HG02938 (cell line): ENCODE data around the gene MAU2.
"Not testable (repeated sequence)": the region's sequence is repeated elsewhere in the genome, so short reads cannot be mapped to it uniquely, and the experiment has no call there.

Source experiments
- ATAC-seq: cut with Tn5 transposase; IDR thresholded peaks from one replicate; pipeline ENCODE4 v1.9.1; 2021; ENCODE audit warnings: mild to moderate bottlenecking, moderate library complexity; ENCODE audit not compliant: unreplicated experiment

Gene MAU2

GRCh38 chr19:19345232-19345631 lies 24.6 kb downstream of the MAU2 start:
- no peak for ATAC-seq

- no peak for ATAC-seq
These were observed 25.3 kb downstream of the MAU2 start for GRCh38 chr19:19345970-19346369.

- ATAC-seq = no peak
These were observed 26.9 kb downstream of the MAU2 start for GRCh38 chr19:19347401-19348110.

GRCh38 chr19:19348266-19348665 lies 27.6 kb downstream of the MAU2 start:
- no peak for ATAC-seq

- no peak for ATAC-seq
These were observed 28.7 kb downstream of the MAU2 start for GRCh38 chr19:19349365-19349764.

- not testable (repeated sequence) for ATAC-seq
These were observed 30.1 kb downstream of the MAU2 start for GRCh38 chr19:19350756-19351155.

GRCh38 chr19:19352823-19353222 lies 32.2 kb downstream of the MAU2 start:
- no peak for ATAC-seq

- no peak for ATAC-seq
These were observed 33.4 kb downstream of the MAU2 start for GRCh38 chr19:19354007-19354406.

GRCh38 chr19:19354932-19355331 lies 34.3 kb downstream of the MAU2 start:
- no peak for ATAC-seq

- no peak for ATAC-seq
These were observed 35.0 kb downstream of the MAU2 start for GRCh38 chr19:19355606-19356139.

GRCh38 chr19:19356500-19356899 lies 35.9 kb downstream of the MAU2 start:
- ATAC-seq = no peak

- ATAC-seq = no peak
These were observed 36.4 kb downstream of the MAU2 start for GRCh38 chr19:19356901-19357566.

- no peak for ATAC-seq
These were observed 40.5 kb downstream of the MAU2 start for GRCh38 chr19:19361075-19361594.

- ATAC-seq = no peak
These were observed 41.4 kb downstream of the MAU2 start for GRCh38 chr19:19362075-19362474.

GRCh38 chr19:19366434-19367396 lies 46.1 kb downstream of the MAU2 start:
- no peak for ATAC-seq

- ATAC-seq = no peak
These were observed 47.5 kb downstream of the MAU2 start for GRCh38 chr19:19368087-19368486.

- no peak for ATAC-seq
These were observed 50.4 kb downstream of the MAU2 start for GRCh38 chr19:19371059-19371458.

- ATAC-seq = no peak
These were observed 52.2 kb downstream of the MAU2 start for GRCh38 chr19:19372656-19373416.

GRCh38 chr19:19379527-19379926 lies 58.9 kb downstream of the MAU2 start:
- ATAC-seq = no peak

GRCh38 chr19:19380316-19380715 lies 59.7 kb downstream of the MAU2 start:
- ATAC-seq = not testable (repeated sequence)
